Liver (tissue), 9 donors: ENCODE results near the gene FIG4. TPM values are rescaled to one million over a fixed set of nuclear protein-coding genes. Genes with fewer than 3 reads are reported as not detected.

ENCODE experiments used
- DNase-seq: peaks from one replicate; pipeline ENCODE4 v3.0.0-alpha.2; 2017; ENCODE audit warnings: low spot score
- H3K27ac ChIP-seq, 2 donors: one replicate each; pipeline ENCODE4 v1.7.0; 2013; ENCODE audit warnings: inconsistent platforms in 2 of 2, low read length in 2 of 2, control low read depth in 1 of 2, low read depth in 1 of 2, mild to moderate bottlenecking in 1 of 2
- H3K27me3 ChIP-seq, 4 donors: one replicate each; pipeline versions ENCODE4 v1.6.1 to v1.7.0; 2013; ENCODE audit warnings: low read length in 3 of 4, inconsistent platforms in 1 of 4, mild to moderate bottlenecking in 1 of 4, moderate library complexity in 1 of 4; ENCODE audit not compliant: control insufficient read depth in 4 of 4, insufficient read depth in 4 of 4
- H3K36me3 ChIP-seq, 4 donors: one replicate each; pipeline versions ENCODE4 v1.6.1 to v1.7.0; 2013; ENCODE audit warnings: low read length in 3 of 4, mild to moderate bottlenecking in 3 of 4, low read depth in 1 of 4, moderate library complexity in 1 of 4; ENCODE audit not compliant: control insufficient read depth in 4 of 4, insufficient read depth in 3 of 4
- H3K4me1 ChIP-seq, 4 donors: one replicate each; pipeline versions ENCODE4 v1.6.1 to v1.7.0; 2013; ENCODE audit warnings: low read length in 3 of 4, mild to moderate bottlenecking in 3 of 4, moderate library complexity in 1 of 4; ENCODE audit not compliant: control insufficient read depth in 4 of 4, insufficient read depth in 4 of 4
- H3K4me3 ChIP-seq, 3 donors: one replicate each; pipeline versions ENCODE4 v1.6.1 to v1.7.0; 2013; ENCODE audit warnings: low read length in 3 of 3, control low read depth in 1 of 3, low read depth in 1 of 3, mild to moderate bottlenecking in 1 of 3
- H3K9ac ChIP-seq, 2 donors: one replicate each; pipeline ENCODE4 v1.7.0; 2013; ENCODE audit warnings: low read length in 2 of 2, mild to moderate bottlenecking in 2 of 2, moderate library complexity in 2 of 2, control low read depth in 1 of 2, low read depth in 1 of 2
- H3K9me3 ChIP-seq, 4 donors: one replicate each; pipeline versions ENCODE4 v1.6.1 to v1.7.0; 2013; ENCODE audit warnings: low read length in 3 of 4; ENCODE audit not compliant: control insufficient read depth in 4 of 4
- FOXA1 ChIP-seq: IDR thresholded peaks from 2 replicates; pipeline ENCODE4 v1.6.1; 2016; ENCODE audit warnings: antibody characterized with exemption
- FOXA2 ChIP-seq: IDR thresholded peaks from 2 replicates; pipeline ENCODE4 v1.6.1; 2016; ENCODE audit warnings: antibody characterized with exemption
- GABPA ChIP-seq, 2 donors: IDR thresholded peaks in 1 of 2; conservative IDR thresholded peaks in 1 of 2; 2 replicates each; pipeline ENCODE4 v1.6.1; 2016; ENCODE audit warnings: antibody characterized with exemption in 2 of 2, mild to moderate bottlenecking in 1 of 2, moderate library complexity in 1 of 2
- HNF4A ChIP-seq, 2 donors: conservative IDR thresholded peaks; 2 replicates each; pipeline ENCODE4 v1.6.1; 2016; ENCODE audit warnings: antibody characterized with exemption in 2 of 2, mild to moderate bottlenecking in 2 of 2
- HNF4G ChIP-seq: IDR thresholded peaks from 2 replicates; pipeline ENCODE4 v1.6.1; 2016; ENCODE audit warnings: antibody characterized with exemption
- JUND ChIP-seq, 2 donors: IDR thresholded peaks; 2 replicates each; pipeline ENCODE4 v1.6.1; 2016; ENCODE audit warnings: antibody characterized with exemption in 2 of 2
- NR2F2 ChIP-seq: IDR thresholded peaks from 2 replicates; pipeline ENCODE4 v1.6.1; 2016; ENCODE audit warnings: antibody characterized with exemption
- RAD21 ChIP-seq, 2 donors: IDR thresholded peaks; 2 replicates each; pipeline ENCODE4 v1.6.1; 2016; ENCODE audit warnings: antibody characterized with exemption in 2 of 2, mild to moderate bottlenecking in 2 of 2
- RXRA ChIP-seq, 2 donors: IDR thresholded peaks; 2 replicates each; pipeline ENCODE4 v1.6.1; 2017 to 2018; ENCODE audit warnings: antibody characterized with exemption in 2 of 2, mild to moderate bottlenecking in 1 of 2
- SP1 ChIP-seq: IDR thresholded peaks from 2 replicates; pipeline ENCODE4 v1.6.1; 2018; ENCODE audit warnings: antibody characterized with exemption, mild to moderate bottlenecking
- TAF1 ChIP-seq: conservative IDR thresholded peaks from 2 replicates; pipeline ENCODE4 v1.6.1; 2016; ENCODE audit warnings: antibody characterized with exemption, mild to moderate bottlenecking
- YY1 ChIP-seq: IDR thresholded peaks from 2 replicates; pipeline ENCODE4 v1.6.1; 2016; ENCODE audit warnings: antibody characterized with exemption, mild to moderate bottlenecking
- WGBS: extraction: QIAGEN DNeasy Blood & Tissue Kit; methylation state at CpG from one replicate; pipeline ENCODE4 v1.1.7; 2013; 5-methylcytosine and 5-hydroxymethylcytosine counted together
- polyA plus RNA-seq, 2 donors: library from polyadenylated mRNA; stranded (reverse) in 1 of 2; unstranded in 1 of 2; fragments of 200-250 nt in 1 of 2; fragments of >200 nt in 1 of 2; fragmentation: Nextera tagmentation in 1 of 2; extraction: Ambion mirVana in 1 of 2; gene quantifications; one replicate each; pipeline versions ENCODE4 v1.2.1 to v1.2.3, GENCODE V29; 2013 to 2015
- total RNA-seq, 2 donors: library from RNA; depleted of rRNA; stranded (reverse); fragments of >200 nt; gene quantifications; one replicate each; pipeline ENCODE4 v1.2.3, GENCODE V29; 2014
- TF ChIP-seq, protein P1 (sequence below): IDR thresholded peaks from 2 replicates; pipeline ENCODE4 v1.6.1; 2016; ENCODE audit warnings: antibody characterized with exemption, mild to moderate bottlenecking
- TF ChIP-seq, protein P2 (sequence below): fragments of 150-350 bp; IDR thresholded peaks from 2 replicates; pipeline ENCODE4 v1.5.1; 2017; ENCODE audit warnings: improper control_type of control experiment, low read depth, low read length; ENCODE audit not compliant: missing input control
- TF ChIP-seq, protein P3 (sequence below): IDR thresholded peaks from 2 replicates; pipeline ENCODE4 v1.6.1; 2016; ENCODE audit warnings: antibody characterized with exemption
- TF ChIP-seq, protein P4 (sequence below): IDR thresholded peaks from 2 replicates; pipeline ENCODE4 v1.6.1; 2016; ENCODE audit warnings: antibody characterized with exemption
- TF ChIP-seq, protein P5 (sequence below): IDR thresholded peaks from 2 replicates; pipeline ENCODE4 v1.6.1; 2016; ENCODE audit warnings: antibody characterized with exemption
- donor health status: healthy.
- donor health status: healthy.
- donor health status: healthy.
- donor health status: healthy.
- donor health status: healthy.

The FIG4 gene
- total and polyA plus RNA-seq, 4 donors: 3.4 to 8.7 (median 4.6) TPM

DNA sequence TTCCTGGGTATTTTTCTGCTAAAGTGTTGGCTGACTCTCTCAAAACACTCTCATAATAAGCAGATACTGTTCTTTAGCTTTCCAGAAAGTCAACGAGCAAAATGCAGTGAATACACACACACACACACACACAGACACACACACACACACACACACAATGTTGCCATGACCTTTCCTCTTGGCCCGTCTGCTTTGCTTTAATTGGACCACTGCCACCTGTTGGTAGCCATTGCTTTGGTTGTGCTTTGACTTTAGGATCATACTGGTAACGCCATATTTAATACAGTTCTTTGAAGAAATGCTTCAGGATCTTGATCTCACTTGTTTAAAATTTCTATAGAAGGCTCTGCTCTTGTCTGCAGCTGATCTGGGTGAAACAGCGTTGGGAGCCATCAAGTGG is 4.4 kb downstream of the FIG4 start:
- Histone ChIP-seq H3K9me3 (no peaks in the 10 kb centered on the region), H3K4me1 (peaks cover 0 to 10% (median 8%) of the 10 kb centered on the region in 4 donors), H3K36me3 (peaks cover 0 to 4% (median 0%) of the 10 kb centered on the region in 4 donors), H3K27ac (no peak overlapping the region), H3K9ac (no peak overlapping the region), H3K4me3 (no peak overlapping the region), H3K27me3 (no peaks in the 10 kb centered on the region)
- TF ChIP-seq, protein P1, sequence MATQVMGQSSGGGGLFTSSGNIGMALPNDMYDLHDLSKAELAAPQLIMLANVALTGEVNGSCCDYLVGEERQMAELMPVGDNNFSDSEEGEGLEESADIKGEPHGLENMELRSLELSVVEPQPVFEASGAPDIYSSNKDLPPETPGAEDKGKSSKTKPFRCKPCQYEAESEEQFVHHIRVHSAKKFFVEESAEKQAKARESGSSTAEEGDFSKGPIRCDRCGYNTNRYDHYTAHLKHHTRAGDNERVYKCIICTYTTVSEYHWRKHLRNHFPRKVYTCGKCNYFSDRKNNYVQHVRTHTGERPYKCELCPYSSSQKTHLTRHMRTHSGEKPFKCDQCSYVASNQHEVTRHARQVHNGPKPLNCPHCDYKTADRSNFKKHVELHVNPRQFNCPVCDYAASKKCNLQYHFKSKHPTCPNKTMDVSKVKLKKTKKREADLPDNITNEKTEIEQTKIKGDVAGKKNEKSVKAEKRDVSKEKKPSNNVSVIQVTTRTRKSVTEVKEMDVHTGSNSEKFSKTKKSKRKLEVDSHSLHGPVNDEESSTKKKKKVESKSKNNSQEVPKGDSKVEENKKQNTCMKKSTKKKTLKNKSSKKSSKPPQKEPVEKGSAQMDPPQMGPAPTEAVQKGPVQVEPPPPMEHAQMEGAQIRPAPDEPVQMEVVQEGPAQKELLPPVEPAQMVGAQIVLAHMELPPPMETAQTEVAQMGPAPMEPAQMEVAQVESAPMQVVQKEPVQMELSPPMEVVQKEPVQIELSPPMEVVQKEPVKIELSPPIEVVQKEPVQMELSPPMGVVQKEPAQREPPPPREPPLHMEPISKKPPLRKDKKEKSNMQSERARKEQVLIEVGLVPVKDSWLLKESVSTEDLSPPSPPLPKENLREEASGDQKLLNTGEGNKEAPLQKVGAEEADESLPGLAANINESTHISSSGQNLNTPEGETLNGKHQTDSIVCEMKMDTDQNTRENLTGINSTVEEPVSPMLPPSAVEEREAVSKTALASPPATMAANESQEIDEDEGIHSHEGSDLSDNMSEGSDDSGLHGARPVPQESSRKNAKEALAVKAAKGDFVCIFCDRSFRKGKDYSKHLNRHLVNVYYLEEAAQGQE: no peak
- no peak for TF ChIP-seq RAD21 (IDR thresholded peaks at IDR 0.05)
- TF ChIP-seq, protein P2, sequence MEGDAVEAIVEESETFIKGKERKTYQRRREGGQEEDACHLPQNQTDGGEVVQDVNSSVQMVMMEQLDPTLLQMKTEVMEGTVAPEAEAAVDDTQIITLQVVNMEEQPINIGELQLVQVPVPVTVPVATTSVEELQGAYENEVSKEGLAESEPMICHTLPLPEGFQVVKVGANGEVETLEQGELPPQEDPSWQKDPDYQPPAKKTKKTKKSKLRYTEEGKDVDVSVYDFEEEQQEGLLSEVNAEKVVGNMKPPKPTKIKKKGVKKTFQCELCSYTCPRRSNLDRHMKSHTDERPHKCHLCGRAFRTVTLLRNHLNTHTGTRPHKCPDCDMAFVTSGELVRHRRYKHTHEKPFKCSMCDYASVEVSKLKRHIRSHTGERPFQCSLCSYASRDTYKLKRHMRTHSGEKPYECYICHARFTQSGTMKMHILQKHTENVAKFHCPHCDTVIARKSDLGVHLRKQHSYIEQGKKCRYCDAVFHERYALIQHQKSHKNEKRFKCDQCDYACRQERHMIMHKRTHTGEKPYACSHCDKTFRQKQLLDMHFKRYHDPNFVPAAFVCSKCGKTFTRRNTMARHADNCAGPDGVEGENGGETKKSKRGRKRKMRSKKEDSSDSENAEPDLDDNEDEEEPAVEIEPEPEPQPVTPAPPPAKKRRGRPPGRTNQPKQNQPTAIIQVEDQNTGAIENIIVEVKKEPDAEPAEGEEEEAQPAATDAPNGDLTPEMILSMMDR: no peak
- TF ChIP-seq, protein P3, sequence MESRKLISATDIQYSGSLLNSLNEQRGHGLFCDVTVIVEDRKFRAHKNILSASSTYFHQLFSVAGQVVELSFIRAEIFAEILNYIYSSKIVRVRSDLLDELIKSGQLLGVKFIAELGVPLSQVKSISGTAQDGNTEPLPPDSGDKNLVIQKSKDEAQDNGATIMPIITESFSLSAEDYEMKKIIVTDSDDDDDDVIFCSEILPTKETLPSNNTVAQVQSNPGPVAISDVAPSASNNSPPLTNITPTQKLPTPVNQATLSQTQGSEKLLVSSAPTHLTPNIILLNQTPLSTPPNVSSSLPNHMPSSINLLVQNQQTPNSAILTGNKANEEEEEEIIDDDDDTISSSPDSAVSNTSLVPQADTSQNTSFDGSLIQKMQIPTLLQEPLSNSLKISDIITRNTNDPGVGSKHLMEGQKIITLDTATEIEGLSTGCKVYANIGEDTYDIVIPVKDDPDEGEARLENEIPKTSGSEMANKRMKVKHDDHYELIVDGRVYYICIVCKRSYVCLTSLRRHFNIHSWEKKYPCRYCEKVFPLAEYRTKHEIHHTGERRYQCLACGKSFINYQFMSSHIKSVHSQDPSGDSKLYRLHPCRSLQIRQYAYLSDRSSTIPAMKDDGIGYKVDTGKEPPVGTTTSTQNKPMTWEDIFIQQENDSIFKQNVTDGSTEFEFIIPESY: no peak
- TF ChIP-seq NR2F2: no peak
- no peak for TF ChIP-seq FOXA1
- TF ChIP-seq HNF4A (conservative IDR thresholded peaks at IDR 0.05): no peak
- TF ChIP-seq, protein P4, sequence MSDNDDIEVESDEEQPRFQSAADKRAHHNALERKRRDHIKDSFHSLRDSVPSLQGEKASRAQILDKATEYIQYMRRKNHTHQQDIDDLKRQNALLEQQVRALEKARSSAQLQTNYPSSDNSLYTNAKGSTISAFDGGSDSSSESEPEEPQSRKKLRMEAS: no peak
- no peak for TF ChIP-seq FOXA2
- TF ChIP-seq HNF4G: no peak
- TF ChIP-seq RXRA (IDR thresholded peaks at IDR 0.05): no peak
- no peak for TF ChIP-seq TAF1
- 63% methylated on average over 4 of the region's 4 CpGs for WGBS
- no peak for DNase-seq

DNA sequence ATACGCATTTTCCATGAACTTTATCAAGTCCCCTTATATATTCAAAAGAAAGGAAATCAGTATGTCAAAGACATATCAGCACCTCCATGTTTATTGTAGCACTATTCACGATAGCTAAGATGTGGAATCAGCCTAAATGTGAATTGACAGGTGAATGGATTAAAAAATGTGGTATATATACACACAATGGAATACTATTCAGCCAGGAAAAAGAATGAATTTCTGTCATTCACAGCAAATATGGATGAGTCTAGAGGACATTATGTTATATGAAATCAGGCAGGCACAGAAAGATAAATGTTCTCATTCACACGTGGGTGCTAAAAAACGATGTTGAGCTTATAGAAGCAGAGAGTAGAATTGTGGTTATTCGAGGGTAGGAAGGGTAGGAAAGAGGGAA is 5.3 kb downstream of the FIG4 start:
- Histone ChIP-seq H3K9ac (no peak overlapping the region), H3K27me3 (no peaks in the 10 kb centered on the region), H3K9me3 (no peaks in the 10 kb centered on the region), H3K4me3 (no peak overlapping the region), H3K4me1 (peaks cover 0 to 9% (median 8%) of the 10 kb centered on the region in 4 donors), H3K36me3 (peaks cover 0 to 4% (median 0%) of the 10 kb centered on the region in 4 donors), H3K27ac (no peak overlapping the region)
- DNase-seq: no peak
- 97% methylated on average over 5 of the region's 5 CpGs for WGBS
- TF ChIP-seq YY1 (no peak), FOXA1 (no peak), GABPA (IDR thresholded peaks at IDR 0.05 in 1 of 2, conservative IDR thresholded peaks at IDR 0.05 in 1 of 2) (no peak), FOXA2 (no peak), SP1 (no peak), NR2F2 (no peak), RXRA (IDR thresholded peaks at IDR 0.05) (no peak), JUND (IDR thresholded peaks at IDR 0.05) (no peak), TAF1 (no peak), RAD21 (IDR thresholded peaks at IDR 0.05) (no peak)
- TF ChIP-seq, protein P5, sequence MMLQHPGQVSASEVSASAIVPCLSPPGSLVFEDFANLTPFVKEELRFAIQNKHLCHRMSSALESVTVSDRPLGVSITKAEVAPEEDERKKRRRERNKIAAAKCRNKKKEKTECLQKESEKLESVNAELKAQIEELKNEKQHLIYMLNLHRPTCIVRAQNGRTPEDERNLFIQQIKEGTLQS: no peak
- TF ChIP-seq, protein P4: no peak
- TF ChIP-seq, protein P3: no peak
- TF ChIP-seq, protein P1: no peak
